Heart right ventricle (tissue), 16 donors: ENCODE results near the gene ZNF205. TPM values are rescaled to one million over a fixed set of nuclear protein-coding genes. Genes with fewer than 3 reads are reported as not detected.

Experiments
- ATAC-seq, 8 donors: fragments of 200-7000 bp; cut with Tn5 transposase; one replicate each; pipeline ENCODE4 v1.9.1; 2020; ENCODE audit warnings: mild to moderate bottlenecking in 8 of 8, moderate library complexity in 8 of 8, moderate number of reproducible peaks in 1 of 8
- DNase-seq, 2 donors: peaks; one replicate each; pipeline ENCODE4 v3.0.0-alpha.2; 2020
- H3K27ac ChIP-seq, 10 donors: fragments of 200-600 bp; sonication (generic) in 2 of 10; one replicate each; pipeline versions ENCODE4 v1.5.0 to v1.8.0; 2020 to 2022; ENCODE audit warnings: mild to moderate bottlenecking in 3 of 10
- H3K27me3 ChIP-seq, 7 donors: fragments of 200-600 bp; one replicate each; pipeline ENCODE4 v1.8.0; 2021 to 2022; ENCODE audit warnings: mild to moderate bottlenecking in 2 of 7
- H3K36me3 ChIP-seq, 9 donors: fragments of 200-600 bp; sonication (generic) in 1 of 9; one replicate each; pipeline versions ENCODE4 v1.5.0 to v1.8.0; 2020 to 2022; ENCODE audit warnings: mild to moderate bottlenecking in 2 of 9
- H3K4me1 ChIP-seq, 9 donors: fragments of 200-600 bp; sonication (generic) in 1 of 9; one replicate each; pipeline versions ENCODE4 v1.5.0 to v1.8.0; 2020 to 2022; ENCODE audit warnings: mild to moderate bottlenecking in 4 of 9
- H3K4me3 ChIP-seq, 10 donors: fragments of 200-600 bp; sonication (generic) in 2 of 10; one replicate each; pipeline versions ENCODE4 v1.5.0 to v1.8.0; 2020 to 2022; ENCODE audit warnings: mild to moderate bottlenecking in 7 of 10, moderate library complexity in 2 of 10
- H3K9me3 ChIP-seq, 11 donors: fragments of 200-600 bp in 10 of 11; sonication (generic) in 2 of 11; one replicate each; pipeline versions ENCODE4 v1.5.0 to v1.8.0; 2013 to 2022; ENCODE audit warnings: mild to moderate bottlenecking in 2 of 11, control low read depth in 1 of 11, moderate library complexity in 1 of 11
- CTCF ChIP-seq, 9 donors: fragments of 200-600 bp; sonication (generic) in 2 of 9; IDR thresholded peaks; one replicate each; pipeline versions ENCODE4 v1.5.0 to v1.8.0; 2021 to 2022; ENCODE audit warnings: antibody characterized with exemption in 9 of 9, mild to moderate bottlenecking in 5 of 9, moderate library complexity in 1 of 9
- whole genome bisulfite sequencing, 2 donors: extraction: QIAGEN DNeasy Blood & Tissue Kit; methylation state at CpG; one replicate each; pipeline ENCODE4 v1.1.7; 2013; ENCODE audit warnings: inconsistent platforms in 1 of 2; 5-methylcytosine and 5-hydroxymethylcytosine counted together
- intact Hi-C, 10 donors: fragments of 100-400 bp; cut with DNase I; formaldehyde crosslinking; loops; one replicate each; pipeline versions ENCODE4 v1.11.1 to v1.14.2; 2022
- polyA plus RNA-seq, 2 donors: library from polyadenylated mRNA; stranded (reverse); fragments of 200-250 nt; gene quantifications; one replicate each; pipeline ENCODE4 v1.2.3, GENCODE V29; 2013
- total RNA-seq, 10 donors: library from RNA; stranded (reverse); fragmentation: NEBNext Ultra II Directional in 3 of 10; extraction: Animal tissue kit (Norgen Biotek cat#: 25700) in 3 of 10; gene quantifications; one replicate each; pipeline versions ENCODE4 v1.2.1 to v1.2.4, GENCODE V29; 2021 to 2023
- donor health status: Arrhythmogenic right ventricular cardiomyopathy.
- donor health status: ischemic (EF 13 %, LVEDD 7.1; RV severe dilation, severe dysfunction).
- donor health status: healthy with polysubstance abuse.
- donor health status: DM: no; HTN: yes; CAD: no.
- donor health status: DM: no; HTN: no; CAD: no.
- donor health status: ischemic (EF 25% LVEDD 6.9; RV normal size, moderate dysfunction).
- donor health status: ischemic (EF 25% LVEDD 5.7; RV mildly dilated, moderate dysfunction).
- donor health status: healthy.
- donor health status: DM: yes; HTN: yes; CAD: no.
- donor health status: Ischemic cardiomyopathy.
- donor health status: ischemic (EF 35%, LVEDD 5.7; RV mildly dilated, moderate dysfunction).
- donor health status: nonischemic (EF 11% LVEDD 7.7; RV severe dilation, severe dysfunction).
- donor health status: DM: yes; HTN: yes; CAD: no.
- donor health status: PGD.
- donor health status: ischemic (EF 29% LVEDD 5.4; RV normal size, mild dysfunction).
- donor health status: nonischemic (EF 23%, LVEDD 6.1; RV moderate dilation, normal function).

Gene ZNF205
- total and polyA plus RNA-seq, 12 donors: 5.8 to 26.9 (median 8.0) TPM

- peaks cover 0 to 11% (median 0%) of the 10 kb centered on the region in 11 donors for H3K9me3 ChIP-seq
- peaks cover 0 to 14% (median 0%) of the 10 kb centered on the region in 7 donors for H3K27me3 ChIP-seq
- 1% methylated on average over 62 of the region's 62 CpGs for WGBS, 2 donors
- ATAC-seq (peak; percentile 91 to 95 (median 94)), DNase-seq (peak; percentile 93 to 94)
- H3K4me3 ChIP-seq: peak overlapping the region; percentile 53 to 78 (median 70)
- intact Hi-C loops: loop anchor here in 3 of 10 donors (10.0 kb wide), 3 partner anchors 114 to 354 kb away; partner anchors contain the start of gene CLUAP1 (in 1 of the 3)
- H3K36me3 ChIP-seq: no peaks in the 10 kb centered on the region
- no peak for TF ChIP-seq CTCF (IDR thresholded peaks at IDR 0.05)
- peak overlapping the region; percentile 59 to 93 (median 87) for H3K27ac ChIP-seq
- H3K4me1 ChIP-seq: peaks cover 2 to 38% (median 21%) of the 10 kb centered on the region in 9 donors
These were observed 38.2 kb downstream of the ZNF205 start for GRCh38 chr16:3150346-3151218.

GRCh38 chr16:3152027-3152276 is 39.6 kb downstream of the ZNF205 start:
- ATAC-seq (no peak), DNase-seq (no peak)
- peak overlapping the region in 4 of 10 donors; percentile 0 to 68 (median 19) for H3K27ac ChIP-seq
- no peak for TF ChIP-seq CTCF (IDR thresholded peaks at IDR 0.05)
- peaks cover 2 to 38% (median 22%) of the 10 kb centered on the region in 9 donors for H3K4me1 ChIP-seq
- 5 to 6% methylated on average over 15 of the region's 15 CpGs for WGBS, 2 donors
- peak overlapping the region in 9 of 10 donors; percentile 31 to 78 (median 72) for H3K4me3 ChIP-seq
- intact Hi-C loops: loop anchor here in 3 of 10 donors (10.0 kb wide), 3 partner anchors 113 to 353 kb away; partner anchors contain the start of gene CLUAP1 (in 1 of the 3)
- H3K9me3 ChIP-seq: peaks cover 0 to 11% (median 0%) of the 10 kb centered on the region in 11 donors
- no peaks in the 10 kb centered on the region for H3K36me3 ChIP-seq
- H3K27me3 ChIP-seq: peaks cover 0 to 14% (median 0%) of the 10 kb centered on the region in 7 donors

- Histone ChIP-seq H3K4me1 (peaks cover 2 to 42% (median 26%) of the 10 kb centered on the region in 9 donors), H3K27me3 (peaks cover 0 to 14% (median 0%) of the 10 kb centered on the region in 7 donors), H3K9me3 (peaks cover 0 to 11% (median 0%) of the 10 kb centered on the region in 11 donors), H3K36me3 (no peaks in the 10 kb centered on the region), H3K4me3 (peak overlapping the region in 9 of 10 donors; percentile 31 to 78 (median 72)), H3K27ac (peak overlapping the region in 7 of 10 donors; percentile 0 to 68 (median 31))
- DNase-seq (peak; percentile 83 to 90), ATAC-seq (peak; percentile 14 to 56 (median 49))
- intact Hi-C loops: loop anchor here in 3 of 10 donors (10.0 kb wide), 3 partner anchors 112 to 352 kb away; partner anchors contain the start of gene CLUAP1 (in 1 of the 3)
- TF ChIP-seq CTCF (IDR thresholded peaks at IDR 0.05): peak in 7 of 9 donors; percentile 24 to 62 (median 48)
- 1% methylated on average over 42 of the region's 42 CpGs for WGBS, 2 donors
These were observed 40.0 kb downstream of the ZNF205 start for GRCh38 chr16:3152277-3152990.

GRCh38 chr16:3152991-3153368 is 40.6 kb downstream of the ZNF205 start:
- Histone ChIP-seq H3K36me3 (no peaks in the 10 kb centered on the region), H3K9me3 (peaks cover 0 to 11% (median 0%) of the 10 kb centered on the region in 11 donors), H3K4me1 (peaks cover 2 to 47% (median 32%) of the 10 kb centered on the region in 9 donors), H3K27ac (peak overlapping the region in 4 of 10 donors; percentile 0 to 68 (median 44)), H3K27me3 (peaks cover 0 to 14% (median 0%) of the 10 kb centered on the region in 7 donors), H3K4me3 (peak overlapping the region in 7 of 10 donors; percentile 33 to 78 (median 75))
- no peak for TF ChIP-seq CTCF (IDR thresholded peaks at IDR 0.05)
- DNase-seq (no peak), ATAC-seq (no peak)
- intact Hi-C loops: loop anchor here in 3 of 10 donors (10.0 kb wide), 3 partner anchors 112 to 352 kb away; partner anchors contain the start of gene CLUAP1 (in 1 of the 3)
- WGBS, 2 donors: 9 to 12% methylated on average over 8 of the region's 8 CpGs
